Keratinocyte (primary cell): ENCODE measurements around the gene RASGRF2. TPM values are rescaled to one million over a fixed set of nuclear protein-coding genes. Genes with fewer than 3 reads are reported as not detected.

Source experiments
- DNase-seq: peaks from one replicate; pipeline ENCODE4 v3.0.0-alpha.2; 2011; ENCODE audit warnings: low read depth, missing footprints, low spot score
- FAIRE-seq: peaks from 2 replicates; lab custom pipeline; 2011; peaks lifted over from hg19 to GRCh38; lab: Jason Lieb, UNC
- H2AFZ ChIP-seq: 2 replicates; pipeline ENCODE4 v1.6.0; 2012; ENCODE audit warnings: low read length, control low read depth, inconsistent platforms; ENCODE audit not compliant: control insufficient read depth
- H3K27ac ChIP-seq: 2 replicates; pipeline ENCODE4 v1.5.1; 2011; ENCODE audit warnings: low read length; ENCODE audit not compliant: control insufficient read depth, insufficient read depth
- H3K27me3 ChIP-seq: 3 replicates; pipeline ENCODE4 v1.6.0; 2011; ENCODE audit warnings: low read length; ENCODE audit not compliant: control insufficient read depth, insufficient read depth; ENCODE audit errors: extremely low read depth
- H3K36me3 ChIP-seq, 2 experiments: 2 replicates in 1 of 2; 3 replicates in 1 of 2; pipeline ENCODE4 v1.5.1; 2011; ENCODE audit warnings: low read length in 2 of 2, mild to moderate bottlenecking in 1 of 2; ENCODE audit not compliant: control insufficient read depth in 2 of 2, insufficient read depth in 2 of 2; ENCODE audit errors: extremely low read depth in 1 of 2
- H3K4me1 ChIP-seq: 3 replicates; pipeline ENCODE4 v1.5.1; 2011; ENCODE audit warnings: low read length; ENCODE audit not compliant: control insufficient read depth, insufficient read depth; ENCODE audit errors: extremely low read depth
- H3K4me2 ChIP-seq: 3 replicates; pipeline ENCODE4 v1.6.0; 2011; ENCODE audit warnings: low read depth, low read length; ENCODE audit not compliant: control insufficient read depth, insufficient read depth; ENCODE audit errors: extremely low read depth
- H3K4me3 ChIP-seq, 3 experiments: fragments of 200-600 bp in 1 of 3; sonication (generic) in 1 of 3; 2 replicates in 2 of 3; 3 replicates in 1 of 3; pipeline ENCODE4 v1.5.1; 2011 to 2016; ENCODE audit warnings: low read length in 3 of 3, mild to moderate bottlenecking in 3 of 3, control low read depth in 2 of 3, inconsistent platforms in 1 of 3, low read depth in 1 of 3, mixed read lengths in 1 of 3, mixed run types in 1 of 3, moderate library complexity in 1 of 3; ENCODE audit not compliant: control insufficient read depth in 2 of 3, insufficient read depth in 2 of 3; ENCODE audit errors: extremely low read depth in 1 of 3
- H3K79me2 ChIP-seq: 2 replicates; pipeline ENCODE4 v1.6.0; 2012; ENCODE audit warnings: low read length; ENCODE audit not compliant: control insufficient read depth, insufficient read depth
- H3K9ac ChIP-seq: 3 replicates; pipeline ENCODE4 v1.6.0; 2011; ENCODE audit warnings: low read length; ENCODE audit not compliant: control insufficient read depth, insufficient read depth; ENCODE audit errors: extremely low read depth
- H3K9me1 ChIP-seq: 3 replicates; pipeline ENCODE4 v1.6.0; 2011; ENCODE audit warnings: low read length; ENCODE audit not compliant: control insufficient read depth, insufficient read depth; ENCODE audit errors: extremely low read depth
- H3K9me3 ChIP-seq: 2 replicates; pipeline ENCODE4 v1.5.1; 2012; ENCODE audit warnings: low read depth, low read length; ENCODE audit not compliant: control insufficient read depth
- H4K20me1 ChIP-seq: 3 replicates; pipeline ENCODE4 v1.6.0; 2011; ENCODE audit warnings: low read length; ENCODE audit not compliant: control insufficient read depth, insufficient read depth; ENCODE audit errors: extremely low read depth
- EZH2 ChIP-seq: IDR thresholded peaks from one replicate; pipeline ENCODE4 v1.6.1; 2012; ENCODE audit warnings: inconsistent platforms, mild to moderate bottlenecking, low read length, moderate library complexity
- dilution Hi-C: fragments of 300-500 bp; cut with MboI; formaldehyde crosslinking; loops from one replicate; pipeline ENCODE4 v1.7.0; 2020; ENCODE audit warnings: low sequenced_read_pairs; ENCODE audit not compliant: extremely low pct_ligation_motif_present
- polyA plus RNA-seq, 5 experiments: library from polyadenylated mRNA; depleted of rRNA in 3 of 5; stranded (reverse) in 3 of 5; stranded (forward) in 1 of 5; unstranded in 1 of 5; fragments of >200 nt; gene quantifications; 1 replicate in 1 of 5; 2 replicates in 3 of 5; 3 replicates in 1 of 5; pipeline versions ENCODE4 v1.2.1 to v1.2.3, GENCODE V29; 2011 to 2012; ENCODE audit warnings: missing spikeins in 2 of 5, low read depth in 1 of 5, low replicate concordance in 1 of 5
- TF ChIP-seq, protein P1 (sequence below), 3 experiments: IDR thresholded peaks in 1 of 3; conservative IDR thresholded peaks in 1 of 3; optimal IDR thresholded peaks in 1 of 3; 2 replicates in 2 of 3; 3 replicates in 1 of 3; pipeline versions ENCODE3 to v1.5.1; 2011; ENCODE audit warnings: low read length in 3 of 3, mild to moderate bottlenecking in 3 of 3, moderate library complexity in 2 of 3, control low read depth in 1 of 3, inconsistent platforms in 1 of 3; ENCODE audit not compliant: insufficient read depth in 2 of 3; ENCODE audit errors: extremely low read depth in 1 of 3

RASGRF2 gene
- polyA plus RNA-seq, 1 donor (not counting 4 experiments of a cell fraction or from before 2014, with no cell fraction given), result 0.03 TPM

DNA sequence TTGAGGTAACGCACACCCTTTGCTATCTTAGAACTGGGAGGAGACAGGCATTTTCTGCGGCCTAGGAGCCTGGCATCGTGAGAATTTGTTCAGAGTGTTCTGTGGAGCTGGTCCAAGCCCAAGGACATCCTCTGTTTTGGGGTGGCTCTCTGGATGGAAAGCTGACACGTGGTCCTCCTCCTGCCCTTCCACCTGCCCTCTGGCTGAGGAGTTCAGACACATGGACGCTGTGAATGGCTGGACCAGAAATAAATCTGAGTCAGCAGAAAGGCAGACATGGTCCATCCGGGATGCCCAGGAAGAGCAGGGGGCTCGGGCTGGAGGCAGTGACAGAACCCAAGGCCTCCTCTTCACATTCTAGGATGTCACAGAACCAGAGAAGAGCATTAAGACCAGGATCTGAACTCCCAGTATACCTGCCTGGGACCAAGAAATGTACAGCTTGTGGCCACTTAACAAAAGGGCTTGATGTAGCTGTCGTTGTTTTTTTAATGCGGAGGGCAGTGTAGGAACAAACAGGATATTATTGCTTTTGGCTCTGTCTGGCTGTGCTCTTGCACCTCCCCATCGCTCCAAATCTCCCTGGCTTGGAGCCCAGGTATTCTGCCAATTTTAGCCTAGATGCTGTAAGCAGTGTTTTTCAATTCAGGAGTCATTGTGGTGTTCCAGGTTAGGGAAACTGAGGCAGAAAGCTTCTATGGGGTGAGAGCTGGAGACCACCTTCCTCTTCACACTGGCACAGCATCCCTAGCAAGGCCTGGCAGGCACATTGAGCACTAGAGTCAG, 275.3 kb downstream of the RASGRF2 start:
- Histone ChIP-seq H4K20me1 (no peaks in the 10 kb centered on the region), H3K4me3 (no peak overlapping the region), H3K27ac (no peak overlapping the region), H3K4me1 (peaks cover 5% of the 10 kb centered on the region), H3K4me2 (no peak overlapping the region), H3K79me2 (no peaks in the 10 kb centered on the region), H3K27me3 (no peaks in the 10 kb centered on the region), H2AFZ (no peak overlapping the region), H3K9me3 (no peaks in the 10 kb centered on the region), H3K9me1 (no peaks in the 10 kb centered on the region), H3K9ac (no peak overlapping the region), H3K36me3 (no peaks in the 10 kb centered on the region)
- dilution Hi-C loops, result no loop called here
- TF ChIP-seq, protein P1, sequence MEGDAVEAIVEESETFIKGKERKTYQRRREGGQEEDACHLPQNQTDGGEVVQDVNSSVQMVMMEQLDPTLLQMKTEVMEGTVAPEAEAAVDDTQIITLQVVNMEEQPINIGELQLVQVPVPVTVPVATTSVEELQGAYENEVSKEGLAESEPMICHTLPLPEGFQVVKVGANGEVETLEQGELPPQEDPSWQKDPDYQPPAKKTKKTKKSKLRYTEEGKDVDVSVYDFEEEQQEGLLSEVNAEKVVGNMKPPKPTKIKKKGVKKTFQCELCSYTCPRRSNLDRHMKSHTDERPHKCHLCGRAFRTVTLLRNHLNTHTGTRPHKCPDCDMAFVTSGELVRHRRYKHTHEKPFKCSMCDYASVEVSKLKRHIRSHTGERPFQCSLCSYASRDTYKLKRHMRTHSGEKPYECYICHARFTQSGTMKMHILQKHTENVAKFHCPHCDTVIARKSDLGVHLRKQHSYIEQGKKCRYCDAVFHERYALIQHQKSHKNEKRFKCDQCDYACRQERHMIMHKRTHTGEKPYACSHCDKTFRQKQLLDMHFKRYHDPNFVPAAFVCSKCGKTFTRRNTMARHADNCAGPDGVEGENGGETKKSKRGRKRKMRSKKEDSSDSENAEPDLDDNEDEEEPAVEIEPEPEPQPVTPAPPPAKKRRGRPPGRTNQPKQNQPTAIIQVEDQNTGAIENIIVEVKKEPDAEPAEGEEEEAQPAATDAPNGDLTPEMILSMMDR (optimal IDR thresholded peaks at IDR 0.05 in 1 of 3, IDR thresholded peaks at IDR 0.05 in 1 of 3, conservative IDR thresholded peaks at IDR 0.05 in 1 of 3; ENCODE audit: extremely low read depth in 1 of 3, insufficient read depth in 2 of 3, low read length in 3 of 3), result no peak
- TF ChIP-seq EZH2, result no peak
- DNase-seq, result no peak
- no peak for FAIRE-seq

DNA sequence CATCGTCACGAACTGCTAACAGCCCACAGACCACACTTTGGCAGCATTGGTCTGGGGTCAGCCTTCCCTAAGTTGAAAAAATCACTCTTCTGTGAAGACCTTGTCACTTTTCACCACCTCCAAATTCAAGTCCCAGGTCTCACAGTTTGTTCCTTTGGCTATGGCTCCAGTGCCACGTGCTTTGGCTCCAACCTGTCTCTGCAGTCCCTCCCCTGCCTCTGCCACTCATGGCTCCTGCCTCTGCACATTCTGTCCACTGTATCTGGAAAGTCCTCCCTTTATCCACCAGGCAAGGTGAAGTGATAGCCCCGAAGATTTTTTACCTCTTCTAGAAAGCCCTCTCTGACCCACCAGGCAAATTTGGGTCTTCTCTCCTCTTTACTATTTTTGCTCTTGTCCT, 278.3 kb downstream of the RASGRF2 start:
- no peaks in the 10 kb centered on the region for H3K79me2 ChIP-seq
- H3K9me3 ChIP-seq, result no peaks in the 10 kb centered on the region
- FAIRE-seq (no peak), DNase-seq (no peak)
- no peaks in the 10 kb centered on the region for H3K9me1 ChIP-seq
- peaks cover 5% of the 10 kb centered on the region for H3K4me1 ChIP-seq
- no peaks in the 10 kb centered on the region for H3K27me3 ChIP-seq
- dilution Hi-C loops, result no loop called here
- no peak overlapping the region for H2AFZ ChIP-seq
- H3K4me2 ChIP-seq, result no peak overlapping the region
- no peak overlapping the region for H3K9ac ChIP-seq
- no peaks in the 10 kb centered on the region for H4K20me1 ChIP-seq
- H3K27ac ChIP-seq, result no peak overlapping the region
- H3K36me3 ChIP-seq, result no peaks in the 10 kb centered on the region
- H3K4me3 ChIP-seq, result no peak overlapping the region
- TF ChIP-seq EZH2, result no peak
